Glomerular visceral epithelial cell (primary cell): Measurements from ENCODE around the gene EXOC1L.

Experiments used
- DNase-seq: peaks from one replicate; pipeline ENCODE4 v3.0.0-alpha.2; 2016; ENCODE audit errors: extremely low spot score

The EXOC1L gene

GRCh38 chr4:55819634-55820033 is at the start of gene EXOC1L:
EXOC1L (plus strand) TSS chr4:55819790; CDS start chr4:55820027, 237 bp downstream.
- no peak for DNase-seq

GRCh38 chr4:55770662-55771061 is 48.9 kb upstream of the EXOC1L start:
- DNase-seq = no peak

- DNase-seq = no peak
Observed at GRCh38 chr4:55781341-55781740, 38.2 kb upstream of the EXOC1L start.

- DNase-seq = no peak
Observed at GRCh38 chr4:55781812-55782211, 37.8 kb upstream of the EXOC1L start.

GRCh38 chr4:55783584-55783983 is 36.0 kb upstream of the EXOC1L start:
- DNase-seq = no peak

GRCh38 chr4:55784747-55785146 is 34.8 kb upstream of the EXOC1L start:
- DNase-seq = no peak

- peak; percentile 13 for DNase-seq
Observed at GRCh38 chr4:55791666-55792065, 27.9 kb upstream of the EXOC1L start.

GRCh38 chr4:55793479-55793878 is 26.1 kb upstream of the EXOC1L start:
- DNase-seq = no peak

GRCh38 chr4:55794053-55794452 is 25.5 kb upstream of the EXOC1L start:
- no peak for DNase-seq

GRCh38 chr4:55795341-55795740 is 24.2 kb upstream of the EXOC1L start:
- DNase-seq = no peak

- DNase-seq = no peak
Observed at GRCh38 chr4:55801498-55801897, 18.1 kb upstream of the EXOC1L start.

- no peak for DNase-seq
Observed at GRCh38 chr4:55807556-55807955, 12.0 kb upstream of the EXOC1L start.

- DNase-seq = no peak
Observed at GRCh38 chr4:55808186-55808585, 11.4 kb upstream of the EXOC1L start.

- no peak for DNase-seq
Observed at GRCh38 chr4:55808632-55809031, 11.0 kb upstream of the EXOC1L start.

GRCh38 chr4:55817691-55818090 is 1.9 kb upstream of the EXOC1L start:
- no peak for DNase-seq

- DNase-seq = no peak
Observed at GRCh38 chr4:55820279-55820678, 689 bp downstream of the EXOC1L start.

GRCh38 chr4:55822329-55822728 is 2.7 kb downstream of the EXOC1L start:
- DNase-seq = no peak

GRCh38 chr4:55824865-55825264 is 5.3 kb downstream of the EXOC1L start:
- DNase-seq = no peak

GRCh38 chr4:55826986-55827385 is 7.4 kb downstream of the EXOC1L start:
- DNase-seq = no peak

GRCh38 chr4:55827582-55827981 is 8.0 kb downstream of the EXOC1L start:
- no peak for DNase-seq

GRCh38 chr4:55830048-55830447 is 10.5 kb downstream of the EXOC1L start:
- DNase-seq = no peak

- no peak for DNase-seq
Observed at GRCh38 chr4:55830716-55831115, 11.1 kb downstream of the EXOC1L start.

GRCh38 chr4:55834086-55834795 is 14.7 kb downstream of the EXOC1L start:
- DNase-seq = no peak

- no peak for DNase-seq
Observed at GRCh38 chr4:55837903-55838302, 18.3 kb downstream of the EXOC1L start.
